Stimulated activated naive CD4-positive, alpha-beta T cell treated with Interleukin-2 at 50 U/mL for 16 hours (primary cell): ENCODE data around the gene BIVM.
A peak's percentile ranks its signal among the peaks of the same experiment; 100 is the strongest.
"Not testable (repeated sequence)": the region's sequence is repeated elsewhere in the genome, so short reads cannot be mapped to it uniquely, and the experiment has no call there.

Experiments
- DNase-seq: peaks from one replicate; lab custom pipeline; 2025; lab: John Stamatoyannopoulos, UW

BIVM gene

GRCh38 chr13:102798581-102799425, at the start of gene BIVM, which contains the start of gene POGLUT2:
TSS of gene BIVM (plus strand) at chr13:102799119. CDS start at chr13:102807268, 8,149 bp downstream.
TSS of gene POGLUT2 (minus strand) at chr13:102798976. CDS start at chr13:102798670, 306 bp downstream.
- DNase-seq: peak; percentile 77

GRCh38 chr13:102751886-102752285, 47.0 kb upstream of the BIVM start:
- DNase-seq: no peak

DNA sequence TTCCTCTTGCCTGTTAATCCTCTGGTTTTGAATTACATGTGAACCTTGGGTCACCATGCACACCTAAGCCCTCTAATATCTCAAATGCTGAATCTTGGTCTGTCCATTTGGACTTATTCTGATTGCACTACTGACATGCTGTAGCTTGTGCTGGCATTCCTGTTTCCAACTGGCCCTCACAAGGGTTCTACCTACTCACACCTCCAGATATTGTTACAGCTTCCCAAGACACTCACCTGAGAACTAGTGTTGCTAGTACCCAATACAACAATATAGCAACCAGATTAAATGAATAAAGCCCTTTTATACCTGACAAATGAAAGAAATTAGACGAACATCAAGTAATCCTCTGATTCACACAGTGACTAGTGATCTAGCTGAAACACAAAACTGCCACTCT, 41.9 kb upstream of the BIVM start:
- no peak for DNase-seq

DNA sequence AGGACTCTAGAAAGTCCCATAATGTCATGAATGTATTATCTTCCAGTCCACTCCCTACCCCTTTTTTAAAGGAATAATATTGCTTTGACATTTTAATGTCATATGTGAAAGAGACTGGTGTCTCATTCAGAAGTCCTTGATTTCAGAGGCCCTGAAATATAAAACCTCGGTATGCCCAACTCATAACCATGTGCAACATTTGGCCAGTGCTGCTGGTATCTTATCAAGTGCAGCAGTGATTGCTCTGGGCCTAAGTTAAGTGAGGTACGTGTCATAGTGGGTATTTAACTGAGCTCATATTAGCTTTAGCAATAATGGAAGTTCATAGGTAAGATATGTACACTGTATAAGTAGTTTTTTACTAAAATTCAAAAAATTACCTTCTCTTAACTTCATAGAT, 40.1 kb upstream of the BIVM start:
- DNase-seq: no peak

- no peak for DNase-seq
Measured at GRCh38 chr13:102761071-102761470, 37.8 kb upstream of the BIVM start.

GRCh38 chr13:102763741-102764140, 35.2 kb upstream of the BIVM start:
- no peak for DNase-seq

DNA sequence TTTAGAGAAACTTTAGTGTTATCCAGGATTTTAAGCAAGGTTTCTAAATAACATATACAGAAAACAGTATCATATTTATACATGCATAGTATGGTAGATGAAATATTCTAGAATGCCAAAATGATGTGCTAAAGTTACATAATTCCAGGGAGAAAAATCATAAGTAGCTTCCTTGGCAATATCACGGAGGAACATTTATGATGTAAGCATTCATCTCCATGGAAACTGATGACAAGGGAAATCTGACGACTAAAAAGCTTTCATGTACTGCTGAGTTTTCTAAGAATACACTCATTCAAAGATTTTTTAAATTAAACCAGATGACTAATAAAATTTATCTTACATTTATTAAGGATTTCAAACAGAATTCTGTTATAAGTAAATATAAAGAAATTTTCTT, 30.0 kb upstream of the BIVM start:
- no peak for DNase-seq

- DNase-seq: no peak
Measured at GRCh38 chr13:102769679-102770078, 29.2 kb upstream of the BIVM start.

GRCh38 chr13:102770435-102770834, 28.5 kb upstream of the BIVM start:
- DNase-seq: no peak

DNA sequence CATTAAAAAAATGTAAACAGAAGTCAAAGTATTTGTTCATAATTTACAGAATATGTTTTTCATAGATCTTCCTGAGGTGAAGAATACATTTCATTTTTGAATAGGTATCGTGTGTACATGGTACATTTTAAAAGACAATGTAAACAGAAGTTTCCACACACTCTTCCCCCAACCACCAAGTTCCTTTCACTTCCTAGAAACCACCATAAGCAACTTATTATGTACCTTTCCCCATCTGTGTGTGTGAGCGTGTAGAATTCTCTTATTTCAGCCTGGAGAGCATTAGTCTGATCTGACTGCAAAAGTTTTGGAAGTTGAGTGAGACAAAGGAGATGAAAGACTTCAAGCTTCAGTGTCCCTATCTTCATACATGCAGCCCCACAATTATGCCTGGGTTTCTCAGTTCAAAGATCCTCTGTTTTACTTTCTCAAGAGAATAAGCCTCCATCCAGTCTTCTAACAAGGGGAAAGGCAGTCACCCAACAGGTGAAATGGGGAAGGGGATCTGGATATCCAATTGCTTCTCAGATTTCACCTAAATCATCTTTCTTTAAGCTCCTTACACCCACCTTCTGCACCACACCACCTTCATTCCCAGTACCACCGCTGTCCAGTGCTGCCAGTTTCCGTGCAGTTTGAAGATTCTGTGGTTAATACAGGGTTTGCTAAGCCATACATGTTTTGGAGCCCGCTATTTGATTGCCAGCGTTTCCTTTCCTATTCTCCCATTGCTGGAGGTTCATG, 27.4 kb upstream of the BIVM start:
- no peak for DNase-seq

- DNase-seq: no peak
Measured at GRCh38 chr13:102772042-102772425, 26.9 kb upstream of the BIVM start.

DNA sequence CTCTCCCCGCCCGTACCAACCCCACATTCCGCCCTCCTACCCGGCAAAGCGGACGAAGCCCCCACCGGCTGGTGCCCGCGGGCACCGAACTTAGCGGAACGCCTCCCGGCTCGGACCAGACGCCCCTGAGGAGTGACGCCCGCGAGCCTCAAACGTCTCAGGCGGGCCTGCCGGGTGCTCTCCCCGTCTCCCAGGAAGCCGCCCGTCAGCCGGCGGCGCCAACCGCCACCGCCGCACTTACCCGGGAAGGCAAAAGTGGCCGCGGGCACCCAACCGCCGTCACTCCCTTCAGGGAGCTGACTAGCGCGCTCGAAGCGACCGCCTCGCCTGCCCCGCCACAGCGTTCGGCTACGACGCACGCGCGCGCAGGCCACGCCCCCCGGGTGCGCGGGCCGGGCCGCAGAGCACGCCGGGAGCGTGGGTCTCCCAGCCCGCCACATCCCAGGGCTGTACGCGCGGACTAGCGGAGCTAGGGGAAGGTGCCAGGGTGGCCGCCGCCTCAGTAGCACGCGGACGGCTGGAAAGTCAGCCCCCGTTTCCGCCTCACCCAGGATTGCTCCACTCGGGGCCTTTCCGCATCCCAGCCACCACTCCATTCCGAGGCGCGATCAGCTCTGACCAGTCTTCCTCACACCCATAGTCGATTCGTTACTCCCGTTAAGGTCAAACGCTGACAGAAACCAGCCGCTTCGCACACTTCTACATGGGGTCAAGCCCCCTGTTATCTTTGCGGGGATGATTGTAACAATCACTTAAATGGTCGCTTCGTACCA, 25.3 kb upstream of the BIVM start, which contains the start of gene TEX30:
Gene TEX30 (minus strand): TSS at position 346 of the 773 bp plus-strand sequence. CDS start 3,760 bp downstream, outside the sequence.
- peak; percentile 80 for DNase-seq

DNA sequence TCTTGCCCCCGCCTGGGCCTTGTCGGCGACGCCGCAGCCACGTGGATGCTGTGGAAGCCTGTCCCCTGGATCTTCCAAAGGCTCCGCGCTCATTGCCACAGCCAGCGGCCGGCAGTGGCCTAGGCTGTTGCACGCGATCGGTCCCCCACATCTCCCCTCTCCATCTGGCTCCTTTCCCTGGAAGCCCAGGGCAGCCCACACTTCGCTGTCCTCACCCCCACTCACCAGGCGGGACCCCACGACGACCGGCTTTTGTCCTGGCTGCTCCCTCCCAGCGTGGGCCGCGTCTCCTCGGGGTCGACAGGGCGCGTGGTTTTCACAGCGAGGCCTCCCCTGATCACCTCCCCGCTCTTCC, 24.7 kb upstream of the BIVM start:
- DNase-seq: no peak

GRCh38 chr13:102774591-102775520, 24.1 kb upstream of the BIVM start:
- DNase-seq: no peak

DNA sequence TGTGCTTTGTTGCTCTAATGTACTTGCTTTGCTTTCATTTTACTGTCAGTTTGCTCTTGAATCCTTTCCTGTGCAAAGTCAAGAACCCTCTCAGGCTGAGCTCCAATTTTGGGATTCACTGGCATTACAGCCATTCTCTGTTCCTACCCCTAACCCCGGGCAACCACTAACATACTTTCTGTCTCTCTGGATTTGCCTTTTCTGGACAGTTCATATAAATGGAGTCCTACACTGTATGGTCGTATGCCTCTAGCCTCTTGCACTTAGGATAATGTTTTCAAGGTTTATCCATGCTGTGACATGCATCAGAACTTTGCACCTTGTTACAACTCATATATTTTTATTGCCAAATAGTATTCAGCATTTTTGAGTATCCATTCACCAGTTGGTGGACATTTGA, 22.6 kb upstream of the BIVM start:
- DNase-seq: no peak

- no peak for DNase-seq
Measured at GRCh38 chr13:102777736-102778135, 21.2 kb upstream of the BIVM start.

- DNase-seq: peak; percentile 29
Measured at GRCh38 chr13:102779436-102780159, 19.3 kb upstream of the BIVM start.

GRCh38 chr13:102780656-102781055, 18.3 kb upstream of the BIVM start:
- not testable (repeated sequence) for DNase-seq

GRCh38 chr13:102781591-102781990, 17.3 kb upstream of the BIVM start:
- no peak for DNase-seq

GRCh38 chr13:102784483-102784882, 14.4 kb upstream of the BIVM start:
- no peak for DNase-seq

- DNase-seq: no peak
Measured at GRCh38 chr13:102788683-102789082, 10.2 kb upstream of the BIVM start.
